Measurements from ENCODE around the gene ANAPC2.

ANAPC2 gene

GRCh38 chr9:137221506-137222111 lies 33.2 kb upstream of the ANAPC2 start:
- DNase-seq (ENCODE audit: low read depth): no peak
- TF ChIP-seq CTCF (IDR thresholded peaks at IDR 0.05; ENCODE audit: low read length, missing control alignments): no peak
- H3K4me3 ChIP-seq (replicated peaks; ENCODE audit: low read depth, low read length): no peak overlapping the region

GRCh38 chr9:137221095-137221505 lies 32.7 kb upstream of the ANAPC2 start:
- no peak overlapping the region for H3K4me3 ChIP-seq (replicated peaks; ENCODE audit: low read depth, low read length)
- no peak for TF ChIP-seq CTCF (IDR thresholded peaks at IDR 0.05; ENCODE audit: low read length, missing control alignments)
- DNase-seq (ENCODE audit: low read depth): no peak

GRCh38 chr9:137220317-137221094 lies 32.1 kb upstream of the ANAPC2 start:
- DNase-seq (ENCODE audit: low read depth): no peak
- TF ChIP-seq CTCF (IDR thresholded peaks at IDR 0.05; ENCODE audit: low read length, missing control alignments): no peak

GRCh38 chr9:137219757-137220316 lies 31.5 kb upstream of the ANAPC2 start:
- no peak overlapping the region for H3K4me3 ChIP-seq (replicated peaks; ENCODE audit: low read depth, low read length)
- DNase-seq (ENCODE audit: low read depth): no peak
- TF ChIP-seq CTCF (IDR thresholded peaks at IDR 0.05; ENCODE audit: low read length, missing control alignments): no peak

More at GRCh38 chr9:137220317-137221094, 32.1 kb upstream of the ANAPC2 start:
- H3K4me3 ChIP-seq (replicated peaks; ENCODE audit: low read depth, low read length): no peak overlapping the region

GRCh38 chr9:137218754-137219271 lies 30.5 kb upstream of the ANAPC2 start:
- DNase-seq (ENCODE audit: low read depth): peak; percentile 60
- no peak for TF ChIP-seq CTCF (IDR thresholded peaks at IDR 0.05; ENCODE audit: low read length, missing control alignments)
- H3K4me3 ChIP-seq (replicated peaks; ENCODE audit: low read depth, low read length): no peak overlapping the region

- no peak for DNase-seq (ENCODE audit: low read depth)
- H3K4me3 ChIP-seq (replicated peaks; ENCODE audit: low read depth, low read length): no peak overlapping the region
- TF ChIP-seq CTCF (IDR thresholded peaks at IDR 0.05; ENCODE audit: low read length, missing control alignments): no peak
Observed at GRCh38 chr9:137218212-137218753, 29.9 kb upstream of the ANAPC2 start.
